Psoas muscle (tissue), 8 donors: ENCODE results near the gene PSRC1. TPM values are rescaled to one million over a fixed set of nuclear protein-coding genes. Genes with fewer than 3 reads are reported as not detected.

Source experiments
- ATAC-seq, 4 donors: fragments of 200-7000 bp; cut with Tn5 transposase; one replicate each; pipeline ENCODE4 v1.9.1; 2020; ENCODE audit warnings: moderate library complexity in 3 of 4, mild to moderate bottlenecking in 2 of 4
- DNase-seq, 2 donors: peaks; one replicate each; pipeline ENCODE4 v3.0.0-alpha.2; 2020
- H3K27ac ChIP-seq: fragments of 200-600 bp; one replicate; pipeline ENCODE4 v1.8.0; 2022
- H3K27me3 ChIP-seq, 3 donors: fragments of 200-600 bp in 1 of 3; one replicate each; pipeline versions ENCODE4 v1.6.1 to v1.8.0; 2013 to 2022; ENCODE audit warnings: low read length in 2 of 3, mild to moderate bottlenecking in 2 of 3, moderate library complexity in 1 of 3; ENCODE audit not compliant: insufficient read depth in 3 of 3
- H3K36me3 ChIP-seq, 2 donors: fragments of 200-600 bp in 1 of 2; one replicate each; pipeline versions ENCODE4 v1.6.1 to v1.8.0; 2013 to 2022; ENCODE audit warnings: low read depth in 1 of 2, mild to moderate bottlenecking in 1 of 2, moderate library complexity in 1 of 2; ENCODE audit not compliant: insufficient read depth in 1 of 2
- H3K4me1 ChIP-seq: fragments of 200-600 bp; one replicate; pipeline ENCODE4 v1.8.0; 2022
- H3K4me3 ChIP-seq: fragments of 200-600 bp; one replicate; pipeline ENCODE4 v1.8.0; 2022; ENCODE audit warnings: mild to moderate bottlenecking
- H3K9me3 ChIP-seq: fragments of 200-600 bp; one replicate; pipeline ENCODE4 v1.8.0; 2022
- WGBS, 3 donors: extraction: QIAGEN DNeasy Blood & Tissue Kit; methylation state at CpG; one replicate each; pipeline versions ENCODE4 v1.1.6 to v1.1.7; 2013; 5-methylcytosine and 5-hydroxymethylcytosine counted together
- intact Hi-C, 2 donors: fragments of 100-400 bp; cut with DNase I; formaldehyde crosslinking; loops; one replicate each; pipeline versions ENCODE4 v1.11.0 to v1.14.2; 2022
- long read RNA-seq, 2 donors: library from polyadenylated mRNA; unstranded; transcript quantifications; one replicate each; pipeline ENCODE4 v2.0.0, GENCODE V29; 2021
- polyA plus RNA-seq, 3 donors: library from polyadenylated mRNA; stranded (reverse); fragments of 200-250 nt; gene quantifications; one replicate each; pipeline ENCODE4 v1.2.3, GENCODE V29; 2013
- total RNA-seq, 4 donors: library from RNA; stranded (reverse); fragmentation: NEBNext Ultra II Directional in 2 of 4; extraction: Animal tissue kit (Norgen Biotek cat#: 25700) in 2 of 4; gene quantifications; one replicate each; pipeline versions ENCODE4 v1.2.1 to v1.2.4, GENCODE V29; 2021 to 2023
- TF ChIP-seq, protein P1 (sequence below): fragments of 200-600 bp; IDR thresholded peaks from one replicate; pipeline ENCODE4 v1.8.0; 2022; ENCODE audit warnings: antibody characterized with exemption
- donor health status: healthy with polysubstance abuse.
- donor health status: DM: no; HTN: no; CAD: no; lungs with moderate emphysema.
- donor health status: Bipolar disorder and iron deficiency.
- donor health status: healthy.
- donor health status: DM: yes; HTN: yes; CAD: no.
- donor health status: DM: no; HTN: no; CAD: no.
- donor health status: DM: no; HTN: no; CAD: no.
- donor health status: DM: yes; HTN: yes; CAD: no.

The PSRC1 gene
- total RNA-seq (1 to 10 TPM in 1 of 4 donors, under 1 TPM in 3; 0.54 to 1.7 (median 0.57) TPM), polyA plus RNA-seq (1 to 10 TPM in 2 of 3 donors, under 1 TPM in 1; 0.14 to 2.0 (median 1.3) TPM)
- long read RNA-seq, donor 1, result 0 reads
- long read RNA-seq, donor 2, result 0 reads

DNA sequence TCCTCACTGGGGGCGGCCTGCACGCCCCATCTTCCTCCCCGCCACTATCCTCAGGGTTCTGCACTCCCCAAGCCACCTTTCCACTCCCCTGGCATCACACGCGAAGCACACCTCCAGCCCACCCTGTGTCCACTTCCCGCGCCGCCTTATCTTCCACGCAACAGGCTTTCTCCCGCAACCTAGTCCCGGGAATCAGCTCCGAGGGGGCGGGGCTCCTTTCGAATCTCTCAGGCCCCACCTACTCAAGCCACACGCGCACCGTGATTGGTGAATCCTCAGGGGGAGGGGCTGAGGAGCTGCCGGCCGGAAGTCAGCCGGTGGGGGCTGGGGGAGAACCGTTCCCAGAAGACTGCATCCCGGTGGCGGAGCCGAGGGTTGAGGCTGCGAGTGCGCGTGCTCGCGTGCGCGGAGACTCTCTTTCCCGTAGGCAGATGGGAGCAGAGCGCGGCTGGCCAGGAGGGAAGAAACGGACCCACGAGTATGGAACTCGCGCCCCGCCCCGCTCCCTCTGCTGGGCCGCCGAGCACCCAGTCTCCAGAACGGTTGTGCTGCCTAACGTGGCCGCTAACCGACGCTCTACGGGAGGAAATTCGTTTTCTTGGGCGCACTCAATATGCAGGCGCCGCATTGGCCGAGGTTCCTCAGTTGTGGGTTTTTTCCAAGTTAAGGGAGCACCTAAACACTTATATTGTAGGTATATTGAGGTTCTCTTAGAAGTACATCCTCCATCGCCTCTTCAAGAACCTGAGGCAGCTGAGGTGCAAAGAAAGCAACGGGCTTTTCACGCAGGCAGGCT, at the start of gene PSRC1:
PSRC1 (minus strand) TSS at position 194 of the 796 bp plus-strand sequence.
- DNase-seq (peak; percentile 95 to 98), ATAC-seq (peak; percentile 99)
- H3K27me3 ChIP-seq, result no peaks in the 10 kb centered on the region
- no peaks in the 10 kb centered on the region for H3K9me3 ChIP-seq
- H3K36me3 ChIP-seq, result no peaks in the 10 kb centered on the region
- intact Hi-C loops, result loop anchor here in 1 of 2 donors (1.0 kb wide), 1 partner anchor 115 kb away; no protein-coding TSS in a partner anchor
- peak within 1 kb of the TSS; percentile 83 for H3K27ac ChIP-seq
- peak within 1 kb of the TSS; percentile 67 for H3K4me3 ChIP-seq
- H3K4me1 ChIP-seq, result peaks cover 7% of the 10 kb centered on the region
- TF ChIP-seq, protein P1, sequence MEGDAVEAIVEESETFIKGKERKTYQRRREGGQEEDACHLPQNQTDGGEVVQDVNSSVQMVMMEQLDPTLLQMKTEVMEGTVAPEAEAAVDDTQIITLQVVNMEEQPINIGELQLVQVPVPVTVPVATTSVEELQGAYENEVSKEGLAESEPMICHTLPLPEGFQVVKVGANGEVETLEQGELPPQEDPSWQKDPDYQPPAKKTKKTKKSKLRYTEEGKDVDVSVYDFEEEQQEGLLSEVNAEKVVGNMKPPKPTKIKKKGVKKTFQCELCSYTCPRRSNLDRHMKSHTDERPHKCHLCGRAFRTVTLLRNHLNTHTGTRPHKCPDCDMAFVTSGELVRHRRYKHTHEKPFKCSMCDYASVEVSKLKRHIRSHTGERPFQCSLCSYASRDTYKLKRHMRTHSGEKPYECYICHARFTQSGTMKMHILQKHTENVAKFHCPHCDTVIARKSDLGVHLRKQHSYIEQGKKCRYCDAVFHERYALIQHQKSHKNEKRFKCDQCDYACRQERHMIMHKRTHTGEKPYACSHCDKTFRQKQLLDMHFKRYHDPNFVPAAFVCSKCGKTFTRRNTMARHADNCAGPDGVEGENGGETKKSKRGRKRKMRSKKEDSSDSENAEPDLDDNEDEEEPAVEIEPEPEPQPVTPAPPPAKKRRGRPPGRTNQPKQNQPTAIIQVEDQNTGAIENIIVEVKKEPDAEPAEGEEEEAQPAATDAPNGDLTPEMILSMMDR, result peak; percentile 65
- WGBS, 3 donors, result 0 to 1% (median 1%) methylated on average over 53 to 56 of the region's 56 CpGs

DNA sequence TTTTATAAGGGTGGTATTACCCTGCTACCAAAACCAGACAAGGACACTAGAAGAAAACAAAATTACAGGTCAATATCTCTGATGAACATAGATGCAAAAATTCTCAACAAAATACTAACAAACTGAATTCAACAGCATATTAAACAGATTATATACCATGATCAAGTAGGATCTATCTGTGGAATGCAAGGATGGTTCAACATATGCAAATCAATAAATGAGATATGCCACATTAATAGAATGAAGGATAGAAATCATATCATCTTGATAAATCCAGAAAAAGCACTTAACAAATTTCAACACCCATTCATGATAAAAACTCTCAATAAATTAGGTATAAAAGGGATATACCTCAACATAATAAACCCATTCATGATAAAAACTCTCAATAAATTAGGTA, 48.2 kb upstream of the PSRC1 start:
- H3K4me3 ChIP-seq, result no peak overlapping the region
- ATAC-seq (no peak), DNase-seq (no peak)
- H3K36me3 ChIP-seq, result peaks cover 10 to 99% of the 10 kb centered on the region in 2 donors
- H3K4me1 ChIP-seq, result no peaks in the 10 kb centered on the region
- H3K9me3 ChIP-seq, result peaks cover 17% of the 10 kb centered on the region
- no peak overlapping the region for H3K27ac ChIP-seq
- TF ChIP-seq, protein P1, result no peak
- intact Hi-C loops, result no loop called here
- H3K27me3 ChIP-seq, result no peaks in the 10 kb centered on the region

DNA sequence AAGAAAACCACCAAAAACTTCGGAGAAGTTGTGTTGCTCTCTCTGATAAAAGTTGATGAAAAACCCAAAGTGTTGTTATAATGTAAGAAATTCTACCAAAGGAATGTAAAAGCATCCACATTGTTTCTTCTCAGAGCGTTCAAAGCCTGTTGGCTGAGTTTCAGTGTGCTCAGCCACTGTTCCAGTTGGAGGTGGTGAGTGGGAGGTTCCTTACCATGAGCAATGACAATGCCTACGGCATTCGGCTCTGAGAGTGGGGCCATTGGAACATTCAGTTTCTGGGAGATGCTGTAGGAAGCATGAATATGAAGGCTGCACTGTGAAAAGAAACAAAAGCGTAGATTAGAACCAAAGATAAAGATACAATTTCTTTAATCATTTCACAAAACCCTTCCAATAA, 44.3 kb upstream of the PSRC1 start:
- intact Hi-C loops, result loop anchor here in 1 of 2 donors (5.0 kb wide), 1 partner anchor 755 kb away; no protein-coding TSS in a partner anchor
- WGBS, 3 donors, result 79 to 86% (median 81%) methylated on average over 5 of the region's 5 CpGs
- no peak for ATAC-seq
- Histone ChIP-seq H3K4me1 (no peaks in the 10 kb centered on the region), H3K27me3 (no peaks in the 10 kb centered on the region), H3K9me3 (peaks cover 10% of the 10 kb centered on the region), H3K27ac (no peak overlapping the region), H3K4me3 (no peak overlapping the region), H3K36me3 (peaks cover 11 to 99% of the 10 kb centered on the region in 2 donors)
- TF ChIP-seq, protein P1, result no peak
- no peak for DNase-seq

DNA sequence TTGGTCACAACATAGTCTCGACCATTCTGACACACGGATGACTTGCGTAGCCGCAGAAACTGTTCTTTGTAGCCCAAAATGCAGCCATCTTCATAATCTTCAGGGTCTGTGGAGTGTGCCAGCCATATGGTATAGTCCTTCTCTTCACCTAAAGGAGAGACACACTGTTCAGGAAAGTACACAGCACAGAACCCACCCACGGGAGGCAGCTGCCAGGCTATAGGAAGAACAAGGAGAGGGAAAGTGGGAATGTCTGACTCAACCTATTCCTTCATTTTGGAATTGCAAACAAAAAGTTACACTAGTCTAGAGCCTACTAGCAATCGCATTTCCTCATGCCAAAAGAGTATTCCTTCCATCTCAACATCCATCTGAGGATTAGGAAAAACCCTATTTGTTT, 40.0 kb upstream of the PSRC1 start:
- Histone ChIP-seq H3K27me3 (no peaks in the 10 kb centered on the region), H3K4me1 (no peaks in the 10 kb centered on the region), H3K36me3 (peaks cover 10 to 100% of the 10 kb centered on the region in 2 donors), H3K27ac (no peak overlapping the region), H3K4me3 (no peak overlapping the region), H3K9me3 (no peaks in the 10 kb centered on the region)
- WGBS, 3 donors, result 90 to 96% (median 92%) methylated on average over 6 of the region's 6 CpGs
- TF ChIP-seq, protein P1, result no peak
- ATAC-seq, result no peak
- intact Hi-C loops, result no loop called here
- DNase-seq, result no peak
